ENCODE results near the gene ERCC6L2.

The ERCC6L2 gene

DNA sequence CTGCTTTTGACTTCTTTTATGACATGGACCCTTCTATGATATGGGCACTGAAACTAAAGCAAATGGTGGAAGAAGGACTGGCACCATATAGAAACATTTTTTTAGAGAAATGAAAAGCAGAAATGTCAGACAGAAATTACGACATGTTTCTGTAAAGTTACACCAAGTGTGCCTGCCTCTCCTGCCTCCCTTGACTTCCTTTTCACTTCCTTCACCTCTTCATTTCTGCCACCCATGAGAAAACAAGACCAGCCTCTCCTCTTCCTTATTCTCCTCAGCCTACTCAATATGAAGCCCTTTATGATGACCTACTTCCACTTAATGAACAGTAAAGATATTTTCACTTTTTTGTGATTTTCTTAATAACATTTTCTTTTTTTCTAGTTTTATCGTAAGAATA lies 44.5 kb downstream of the ERCC6L2 start:
- in situ Hi-C loops (cut with HindIII; ENCODE audit: low sequenced_read_pairs): no loop called here

GRCh38 chr9:95923794-95924193 lies 48.3 kb downstream of the ERCC6L2 start:
- in situ Hi-C loops (cut with HindIII; ENCODE audit: low sequenced_read_pairs): no loop called here

DNA sequence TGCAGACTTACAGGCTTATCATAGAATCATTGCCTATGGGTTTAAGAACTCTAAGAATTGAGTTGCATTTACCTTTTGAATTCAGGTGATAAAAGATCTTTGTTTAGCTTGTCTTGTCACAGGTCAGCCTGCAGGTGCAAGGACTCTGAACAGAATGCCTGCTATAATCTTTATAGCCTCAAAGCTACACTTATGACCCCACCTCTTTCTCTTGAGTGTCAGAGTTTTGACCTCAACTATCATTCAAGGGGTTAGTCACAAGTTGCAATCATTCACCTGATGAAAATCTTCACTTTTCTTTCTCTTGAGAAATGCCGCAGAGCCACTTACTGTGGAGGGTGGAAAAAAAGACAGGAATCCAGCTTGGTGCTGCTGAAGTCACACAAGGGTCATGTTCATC lies 49.5 kb downstream of the ERCC6L2 start:
- in situ Hi-C loops (cut with HindIII; ENCODE audit: low sequenced_read_pairs): no loop called here

- in situ Hi-C loops (cut with HindIII; ENCODE audit: low sequenced_read_pairs): no loop called here
Observed at GRCh38 chr9:95927271-95928004, 51.9 kb downstream of the ERCC6L2 start.

DNA sequence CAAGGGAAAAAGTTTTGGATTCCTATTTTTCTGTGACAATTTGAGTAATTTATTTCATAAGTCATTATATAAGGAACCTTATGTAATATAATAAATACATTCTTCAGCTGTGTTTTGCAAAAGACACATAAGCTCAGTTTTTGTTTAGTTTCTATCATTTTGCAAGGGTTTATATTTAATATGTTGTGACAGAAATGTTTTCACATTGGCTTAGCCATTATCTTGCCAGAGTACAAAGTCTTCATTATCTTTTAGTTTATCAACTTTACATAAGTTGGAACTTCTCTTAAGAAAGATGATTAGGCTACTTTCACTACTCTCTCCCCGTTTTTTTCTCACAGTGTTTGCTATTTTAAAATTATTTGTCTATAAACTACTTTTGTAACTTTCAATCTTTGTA lies 54.8 kb downstream of the ERCC6L2 start:
- in situ Hi-C loops (cut with HindIII; ENCODE audit: low sequenced_read_pairs): no loop called here

GRCh38 chr9:95935861-95936578 lies 60.5 kb downstream of the ERCC6L2 start:
- in situ Hi-C loops (cut with HindIII; ENCODE audit: low sequenced_read_pairs): no loop called here

GRCh38 chr9:95936579-95937075 lies 61.1 kb downstream of the ERCC6L2 start:
- in situ Hi-C loops (cut with HindIII; ENCODE audit: low sequenced_read_pairs): no loop called here

GRCh38 chr9:95937131-95937530 lies 61.6 kb downstream of the ERCC6L2 start:
- in situ Hi-C loops (cut with HindIII; ENCODE audit: low sequenced_read_pairs): no loop called here

DNA sequence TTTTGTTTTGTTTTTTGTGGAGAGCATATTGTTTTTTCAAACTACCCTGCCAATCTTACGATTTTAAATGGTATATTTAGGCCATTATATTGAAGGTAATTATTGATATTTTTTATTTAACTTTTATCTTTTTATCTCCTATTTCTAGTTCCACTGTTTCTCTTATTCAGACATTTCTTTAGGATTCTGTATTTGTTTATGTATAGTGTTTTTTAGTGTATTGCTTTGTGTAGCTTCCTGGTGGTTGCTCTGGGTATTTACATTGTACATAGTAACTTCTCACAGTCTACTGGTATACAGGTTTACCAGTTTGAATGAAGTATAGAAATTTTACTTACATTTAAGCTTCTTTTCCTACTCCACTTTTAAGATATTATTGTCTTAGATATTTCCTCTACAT lies 63.2 kb downstream of the ERCC6L2 start:
- in situ Hi-C loops (cut with HindIII; ENCODE audit: low sequenced_read_pairs): no loop called here

- in situ Hi-C loops (cut with HindIII; ENCODE audit: low sequenced_read_pairs): no loop called here
Observed at GRCh38 chr9:95939472-95939871, 64.0 kb downstream of the ERCC6L2 start.

DNA sequence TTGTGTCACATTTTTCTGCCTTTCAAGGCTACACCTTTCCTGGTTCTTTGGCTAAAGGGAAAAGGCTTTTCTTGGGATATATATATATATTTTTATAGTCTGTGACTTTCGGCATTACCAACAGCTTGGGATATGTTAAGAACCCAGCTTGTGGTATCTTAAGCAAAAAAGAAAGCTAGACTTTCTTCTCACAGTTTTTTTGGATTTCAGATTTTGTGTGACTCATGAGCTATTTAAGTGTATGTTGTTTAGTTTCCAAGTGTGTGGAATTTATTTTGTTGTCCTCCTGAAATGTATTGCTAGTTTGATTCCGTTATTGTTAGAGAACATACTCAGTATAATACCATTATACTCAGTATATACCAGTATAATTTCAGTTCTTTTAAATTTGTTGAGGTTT lies 64.8 kb downstream of the ERCC6L2 start:
- in situ Hi-C loops (cut with HindIII; ENCODE audit: low sequenced_read_pairs): no loop called here

- in situ Hi-C loops (cut with HindIII; ENCODE audit: low sequenced_read_pairs): no loop called here
Observed at GRCh38 chr9:95942016-95942415, 66.5 kb downstream of the ERCC6L2 start.

GRCh38 chr9:95947118-95947517 lies 71.6 kb downstream of the ERCC6L2 start:
- in situ Hi-C loops (cut with HindIII; ENCODE audit: low sequenced_read_pairs): no loop called here

DNA sequence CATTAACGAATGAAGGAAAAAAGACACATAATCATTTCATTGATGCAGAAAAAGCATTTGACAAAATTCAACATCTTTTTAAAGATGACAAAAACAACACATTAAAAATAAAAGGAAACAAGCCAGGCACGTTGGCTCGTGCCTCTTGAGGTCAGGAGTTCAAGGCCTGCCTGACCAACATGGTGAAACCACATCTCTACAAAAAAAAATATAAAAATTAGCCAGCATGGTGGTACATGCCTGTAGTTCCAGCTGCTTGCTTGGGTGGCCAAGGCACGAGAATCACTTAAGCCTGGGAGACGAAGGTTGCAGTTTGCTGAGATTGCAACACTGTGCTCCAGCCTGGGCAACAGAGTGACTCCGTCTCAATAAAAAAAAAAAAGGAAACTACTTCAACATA lies 77.0 kb downstream of the ERCC6L2 start:
- in situ Hi-C loops (cut with HindIII; ENCODE audit: low sequenced_read_pairs): no loop called here

- in situ Hi-C loops (cut with HindIII; ENCODE audit: low sequenced_read_pairs): no loop called here
Observed at GRCh38 chr9:95953986-95954385, 78.5 kb downstream of the ERCC6L2 start.

DNA sequence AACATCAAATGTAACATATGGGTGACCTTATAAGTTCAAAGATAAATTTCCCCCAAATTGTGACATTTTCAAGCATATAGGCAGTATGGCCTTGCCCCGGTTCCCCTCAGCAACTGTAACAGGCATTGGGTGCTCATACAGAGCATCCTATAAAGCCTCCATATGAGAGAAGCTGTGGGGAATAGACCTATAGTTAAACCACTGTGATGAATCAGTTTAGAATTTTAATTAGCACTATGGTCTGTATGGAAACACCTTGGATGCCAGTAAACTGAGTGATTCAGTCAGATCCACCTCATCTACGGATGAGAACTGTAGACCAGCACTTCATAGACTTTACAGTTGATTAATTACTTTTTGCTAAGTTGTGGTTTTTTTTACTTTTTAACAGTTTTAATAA lies 79.4 kb downstream of the ERCC6L2 start:
- in situ Hi-C loops (cut with HindIII; ENCODE audit: low sequenced_read_pairs): no loop called here

- in situ Hi-C loops (cut with HindIII; ENCODE audit: low sequenced_read_pairs): no loop called here
Observed at GRCh38 chr9:95962936-95963335, 87.4 kb downstream of the ERCC6L2 start.

- in situ Hi-C loops (cut with HindIII; ENCODE audit: low sequenced_read_pairs): no loop called here
Observed at GRCh38 chr9:95963659-95964058, 88.2 kb downstream of the ERCC6L2 start.

DNA sequence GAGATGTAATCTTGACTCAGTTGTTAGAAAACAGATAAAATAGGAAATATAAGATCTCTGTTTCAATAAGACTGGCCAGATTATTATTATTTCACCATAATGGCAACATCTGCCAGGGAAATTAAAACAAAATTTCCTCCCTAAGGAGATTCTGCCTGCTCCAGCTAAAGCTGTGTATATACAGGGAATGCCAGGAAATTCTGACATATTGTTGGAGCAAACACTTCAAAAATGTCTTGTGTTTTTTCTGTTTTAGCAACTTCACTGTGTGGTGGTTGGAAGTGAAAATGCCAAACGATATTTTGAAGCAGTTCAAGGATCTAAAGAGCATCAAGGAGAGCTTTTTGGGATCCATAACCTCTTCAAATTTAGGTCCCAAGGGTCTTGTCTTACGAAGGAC lies 90.8 kb downstream of the ERCC6L2 start:
- in situ Hi-C loops (cut with HindIII; ENCODE audit: low sequenced_read_pairs): no loop called here

GRCh38 chr9:95970317-95970716 lies 94.8 kb downstream of the ERCC6L2 start:
- in situ Hi-C loops (cut with HindIII; ENCODE audit: low sequenced_read_pairs): no loop called here

GRCh38 chr9:95971815-95972214 lies 96.3 kb downstream of the ERCC6L2 start:
- in situ Hi-C loops (cut with HindIII; ENCODE audit: low sequenced_read_pairs): no loop called here

- in situ Hi-C loops (cut with HindIII; ENCODE audit: low sequenced_read_pairs): no loop called here
Observed at GRCh38 chr9:95974389-95974788, 98.9 kb downstream of the ERCC6L2 start.

Measured in DLD1 (cell line).